OCI-LY7 (cell line): ENCODE data around the gene NBL1. TPM values are rescaled to one million over a fixed set of nuclear protein-coding genes. Genes with fewer than 3 reads are reported as not detected.

ENCODE experiments used
- BruUV-seq: library from RNA; stranded (reverse); fragments of 400-500 nt; replicated peaks from 2 replicates; lab custom pipeline; 2021; lab: Mats Ljungman, UMichigan
- CTCF ChIA-PET: fragments of 300-600 bp; sonication (Branson Sonifier 250); formaldehyde crosslinking; loops from one replicate; lab custom pipeline; 2022; ENCODE audit warnings: antibody characterized with exemption; ENCODE audit not compliant: unreplicated experiment; lab: Charles Lee
- POLR2A ChIA-PET: fragments of 300-600 bp; sonication (Branson Sonifier 250); formaldehyde crosslinking; loops from one replicate; lab custom pipeline; 2022; ENCODE audit warnings: antibody characterized with exemption; lab: Charles Lee
- DNase-seq: peaks from one replicate; pipeline ENCODE4 v3.0.0-alpha.2; 2015; ENCODE audit warnings: low spot score
- H2AFZ ChIP-seq: fragments of 200-600 bp; sonication (generic), shearing (Covaris generic); 2 replicates; pipeline ENCODE4 v1.6.1; 2014; ENCODE audit warnings: mild to moderate bottlenecking, antibody characterized with exemption, low read length, moderate library complexity
- H3K27ac ChIP-seq: fragments of 200-600 bp; sonication (generic); 2 replicates; pipeline ENCODE4 v1.5.1; 2014; ENCODE audit warnings: mixed run types, low read depth, mild to moderate bottlenecking, moderate library complexity, low read length, inconsistent platforms; ENCODE audit not compliant: poor library complexity, severe bottlenecking
- H3K36me3 ChIP-seq: fragments of 200-600 bp; sonication (generic); 2 replicates; pipeline ENCODE4 v1.6.1; 2014; ENCODE audit warnings: mild to moderate bottlenecking, antibody characterized with exemption, low read length, moderate library complexity, mixed read lengths; ENCODE audit not compliant: insufficient read depth
- H3K4me1 ChIP-seq: fragments of 200-600 bp; sonication (generic); 2 replicates; pipeline ENCODE4 v1.5.1; 2014; ENCODE audit warnings: mild to moderate bottlenecking, low read length; ENCODE audit not compliant: insufficient read depth, poor library complexity, severe bottlenecking
- H3K4me2 ChIP-seq: fragments of 200-600 bp; sonication (generic); 2 replicates; pipeline ENCODE4 v1.6.1; 2014; ENCODE audit warnings: mild to moderate bottlenecking, low read length
- H3K4me3 ChIP-seq: fragments of 200-600 bp; sonication (generic); 2 replicates; pipeline ENCODE4 v1.5.1; 2014; ENCODE audit warnings: mild to moderate bottlenecking, low read depth, low read length; ENCODE audit not compliant: poor library complexity, severe bottlenecking
- H3K79me2 ChIP-seq: fragments of 200-600 bp; sonication (generic); 2 replicates; pipeline ENCODE4 v1.6.1; 2016; ENCODE audit warnings: low read depth, mild to moderate bottlenecking, low read length, moderate library complexity, mixed read lengths; ENCODE audit not compliant: insufficient read depth
- H3K9me2 ChIP-seq: fragments of 200-600 bp; sonication (generic); 2 replicates; pipeline ENCODE4 v1.6.1; 2016; ENCODE audit warnings: mild to moderate bottlenecking, low read length, mixed read lengths; ENCODE audit not compliant: insufficient read depth
- H3K9me3 ChIP-seq: fragments of 200-600 bp; sonication (generic); 2 replicates; pipeline ENCODE4 v1.6.1; 2014; ENCODE audit warnings: mild to moderate bottlenecking, mixed run types, low read length, mixed read lengths
- H4K20me1 ChIP-seq: fragments of 200-600 bp; sonication (generic); 2 replicates; pipeline ENCODE4 v1.6.1; 2014; ENCODE audit warnings: mild to moderate bottlenecking, antibody characterized with exemption, low read length, moderate library complexity, mixed read lengths; ENCODE audit not compliant: insufficient read depth
- CTCF ChIP-seq: fragments of 200-600 bp; sonication (generic); conservative IDR thresholded peaks from 2 replicates; pipeline ENCODE4 v1.5.1; 2014; ENCODE audit warnings: mild to moderate bottlenecking, antibody characterized with exemption, low read length, moderate library complexity, mixed read lengths
- EZH2phosphoT487 ChIP-seq: fragments of 200-600 bp; sonication (generic); IDR thresholded peaks from 2 replicates; pipeline ENCODE4 v1.6.1; 2018; ENCODE audit warnings: low read depth, borderline replicate concordance, mild to moderate bottlenecking, mixed run types, antibody characterized with exemption, low read length, moderate library complexity, mixed read lengths
- intact Hi-C: fragments of 100-400 bp; cut with micrococcal nuclease; formaldehyde crosslinking; loops from one replicate; pipeline ENCODE4 v1.10.0; 2022; ENCODE audit not compliant: unreplicated experiment
- total RNA-seq, 2 experiments: library from RNA; depleted of rRNA in 1 of 2; stranded (reverse); fragments of >200 nt in 1 of 2; shearing (Covaris generic) in 1 of 2; gene quantifications; 2 replicates each; pipeline ENCODE4 v1.2.3, GENCODE V29; 2014 to 2022

NBL1 gene
- total RNA-seq, 2 experiments from 2014 or later = not detected

- Histone ChIP-seq H3K9me3 (no peaks in the 10 kb centered on the region), H3K4me2 (no peak overlapping the region), H3K9me2 (no peaks in the 10 kb centered on the region), H3K36me3 (no peaks in the 10 kb centered on the region), H3K27ac (no peak overlapping the region), H3K4me1 (no peaks in the 10 kb centered on the region), H4K20me1 (no peaks in the 10 kb centered on the region), H3K79me2 (no peaks in the 10 kb centered on the region), H3K4me3 (no peak overlapping the region), H2AFZ (no peak overlapping the region)
- TF ChIP-seq EZH2phosphoT487 (no peak), CTCF (no peak)
- POLR2A ChIA-PET = interaction anchor here (0.6 kb wide), 1 partner anchor 7 kb away, joined by 3 read pairs; no protein-coding TSS in a partner anchor
- intact Hi-C loops = no loop called here
- no peak for DNase-seq
- BruUV-seq = no TSS peak
- CTCF ChIA-PET = no interaction called here
These were observed 2.5 kb downstream of the NBL1 start for GRCh38 chr1:19646377-19647319.

GRCh38 chr1:19647643-19648042 is 3.5 kb downstream of the NBL1 start:
- ChIA-PET CTCF (no interaction called here), POLR2A (no interaction called here)
- intact Hi-C loops = no loop called here
- no peaks in the 10 kb centered on the region for H3K36me3 ChIP-seq
- H3K4me2 ChIP-seq = no peak overlapping the region
- no peak for TF ChIP-seq EZH2phosphoT487
- no peak for TF ChIP-seq CTCF
- no peak overlapping the region for H2AFZ ChIP-seq
- no peaks in the 10 kb centered on the region for H3K9me3 ChIP-seq
- no peaks in the 10 kb centered on the region for H3K4me1 ChIP-seq
- DNase-seq = no peak
- H3K79me2 ChIP-seq = no peaks in the 10 kb centered on the region
- BruUV-seq = no TSS peak
- no peak overlapping the region for H3K4me3 ChIP-seq
- H3K27ac ChIP-seq = no peak overlapping the region
- H3K9me2 ChIP-seq = no peaks in the 10 kb centered on the region
- H4K20me1 ChIP-seq = no peaks in the 10 kb centered on the region

DNA sequence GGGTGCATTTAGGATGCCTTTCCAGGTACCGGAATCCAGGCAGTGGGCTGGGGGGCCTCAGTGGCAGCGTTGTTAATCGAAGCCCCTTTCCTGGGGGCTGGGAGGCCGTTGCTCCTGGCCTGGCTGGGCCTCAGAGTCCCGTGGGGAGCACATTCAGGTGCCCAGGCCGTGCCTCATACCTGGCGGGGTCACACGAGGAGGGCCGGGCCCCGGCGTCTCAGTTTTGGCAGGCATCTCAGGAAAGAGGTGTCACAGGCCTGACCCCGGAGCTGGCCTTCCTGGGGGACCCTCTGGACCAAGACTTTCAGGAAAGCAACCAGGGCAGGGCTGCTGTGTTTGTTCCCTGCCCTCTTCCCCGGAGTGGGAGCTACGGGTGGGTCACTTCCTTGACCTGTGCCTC is 4.1 kb downstream of the NBL1 start:
- TF ChIP-seq EZH2phosphoT487 (no peak), CTCF (no peak)
- BruUV-seq = no TSS peak

More for the DNA sequence above, 4.1 kb downstream of the NBL1 start:
- Histone ChIP-seq H3K4me2 (no peak overlapping the region), H3K9me2 (no peaks in the 10 kb centered on the region), H3K4me3 (no peak overlapping the region), H3K27ac (no peak overlapping the region), H4K20me1 (no peaks in the 10 kb centered on the region), H3K79me2 (no peaks in the 10 kb centered on the region), H2AFZ (no peak overlapping the region), H3K4me1 (no peaks in the 10 kb centered on the region), H3K36me3 (no peaks in the 10 kb centered on the region), H3K9me3 (no peaks in the 10 kb centered on the region)
- no peak for DNase-seq
- ChIA-PET POLR2A (no interaction called here), CTCF (interaction anchor here (0.5 kb wide), 1 partner anchor 13 kb away, joined by 3 read pairs; no protein-coding TSS in a partner anchor)
- intact Hi-C loops = no loop called here
